Measurements from ENCODE around the gene NINJ1.

Gene NINJ1

DNA sequence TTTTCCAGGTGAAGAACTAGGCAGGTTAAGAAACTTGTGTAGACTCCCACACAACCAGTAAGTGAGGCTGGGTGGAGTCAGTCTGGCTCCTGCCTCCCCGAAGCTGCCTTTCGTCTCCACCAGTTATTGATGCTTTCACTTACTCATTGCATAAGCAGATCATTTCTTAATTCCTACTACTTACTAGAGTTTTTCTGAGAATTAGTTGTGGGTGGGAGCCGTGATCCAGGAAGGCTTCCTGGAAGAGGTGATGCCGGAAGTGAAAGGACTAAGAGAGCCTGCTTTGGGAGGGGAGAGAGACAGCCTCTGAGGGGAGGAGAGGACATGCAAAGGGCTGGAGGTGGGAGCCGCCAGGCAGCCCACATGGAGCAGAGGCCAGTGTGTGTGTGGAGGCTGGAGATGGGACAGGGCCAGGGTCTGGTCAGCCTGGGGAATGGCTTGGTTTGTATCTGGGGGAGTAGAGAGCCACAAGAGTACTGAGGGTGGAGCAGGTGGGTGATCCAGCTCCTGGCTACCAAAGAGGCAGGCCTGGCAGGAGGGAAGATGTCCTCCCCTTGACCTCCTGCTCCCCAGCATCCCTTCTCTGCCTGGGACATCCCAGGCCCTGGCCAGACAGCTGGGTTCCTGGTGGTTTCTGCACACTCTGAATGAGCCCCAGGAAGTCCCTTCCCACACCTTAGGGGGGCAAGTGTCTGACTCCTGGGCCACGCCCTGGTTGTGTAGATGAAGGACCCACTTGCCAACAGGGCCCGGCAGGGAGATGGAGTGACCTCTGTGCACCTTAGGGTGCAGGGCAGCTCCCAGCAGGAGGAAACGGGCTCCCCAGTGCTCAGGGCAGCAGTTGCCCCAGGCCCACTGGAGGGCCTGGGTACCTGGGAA is 50.2 kb downstream of the NINJ1 start:
- TF ChIP-seq, protein P1, sequence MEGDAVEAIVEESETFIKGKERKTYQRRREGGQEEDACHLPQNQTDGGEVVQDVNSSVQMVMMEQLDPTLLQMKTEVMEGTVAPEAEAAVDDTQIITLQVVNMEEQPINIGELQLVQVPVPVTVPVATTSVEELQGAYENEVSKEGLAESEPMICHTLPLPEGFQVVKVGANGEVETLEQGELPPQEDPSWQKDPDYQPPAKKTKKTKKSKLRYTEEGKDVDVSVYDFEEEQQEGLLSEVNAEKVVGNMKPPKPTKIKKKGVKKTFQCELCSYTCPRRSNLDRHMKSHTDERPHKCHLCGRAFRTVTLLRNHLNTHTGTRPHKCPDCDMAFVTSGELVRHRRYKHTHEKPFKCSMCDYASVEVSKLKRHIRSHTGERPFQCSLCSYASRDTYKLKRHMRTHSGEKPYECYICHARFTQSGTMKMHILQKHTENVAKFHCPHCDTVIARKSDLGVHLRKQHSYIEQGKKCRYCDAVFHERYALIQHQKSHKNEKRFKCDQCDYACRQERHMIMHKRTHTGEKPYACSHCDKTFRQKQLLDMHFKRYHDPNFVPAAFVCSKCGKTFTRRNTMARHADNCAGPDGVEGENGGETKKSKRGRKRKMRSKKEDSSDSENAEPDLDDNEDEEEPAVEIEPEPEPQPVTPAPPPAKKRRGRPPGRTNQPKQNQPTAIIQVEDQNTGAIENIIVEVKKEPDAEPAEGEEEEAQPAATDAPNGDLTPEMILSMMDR (IDR thresholded peaks at IDR 0.05; ENCODE audit: insufficient read depth, missing control alignments) = no peak
- FAIRE-seq = no peak
- DNase-seq (ENCODE audit: insufficient read length, low spot score) = peak; percentile 4

GRCh38 chr9:93082841-93083411 is 51.1 kb downstream of the NINJ1 start:
- TF ChIP-seq, protein P1 (IDR thresholded peaks at IDR 0.05; ENCODE audit: insufficient read depth, missing control alignments) = no peak
- DNase-seq (ENCODE audit: insufficient read length, low spot score) (peak; percentile 5), FAIRE-seq (no peak)

GRCh38 chr9:93081931-93082330 is 52.1 kb downstream of the NINJ1 start:
- FAIRE-seq = no peak
- no peak for DNase-seq (ENCODE audit: insufficient read length, low spot score)
- TF ChIP-seq, protein P1 (IDR thresholded peaks at IDR 0.05; ENCODE audit: insufficient read depth, missing control alignments) = no peak

GRCh38 chr9:93081081-93081529 is 52.9 kb downstream of the NINJ1 start:
- DNase-seq (ENCODE audit: insufficient read length, low spot score) = no peak
- FAIRE-seq = no peak
- TF ChIP-seq, protein P1 (IDR thresholded peaks at IDR 0.05; ENCODE audit: insufficient read depth, missing control alignments) = no peak

DNA sequence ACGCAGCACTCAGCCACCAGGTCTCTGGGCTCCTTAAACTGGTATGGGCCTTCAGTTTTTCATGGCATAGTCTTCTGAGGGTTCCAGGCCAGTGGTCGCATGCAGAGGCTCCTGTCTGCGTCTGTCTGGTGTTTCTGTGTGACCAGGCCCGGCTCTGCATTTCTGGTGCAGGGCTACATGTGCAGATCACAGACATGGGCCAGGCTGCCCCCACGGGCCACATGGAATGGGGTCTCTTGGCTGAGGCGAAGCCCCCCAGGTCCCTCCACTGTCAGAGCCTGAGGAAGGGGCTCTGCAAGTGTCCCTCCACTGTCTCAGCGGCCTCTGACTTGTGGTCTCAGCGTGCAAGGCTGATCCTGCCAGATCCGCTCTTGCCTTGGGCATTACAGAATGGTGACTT is 53.6 kb downstream of the NINJ1 start:
- DNase-seq (ENCODE audit: insufficient read length, low spot score) = no peak
- FAIRE-seq = no peak
- TF ChIP-seq, protein P1 (IDR thresholded peaks at IDR 0.05; ENCODE audit: insufficient read depth, missing control alignments) = no peak

DNA sequence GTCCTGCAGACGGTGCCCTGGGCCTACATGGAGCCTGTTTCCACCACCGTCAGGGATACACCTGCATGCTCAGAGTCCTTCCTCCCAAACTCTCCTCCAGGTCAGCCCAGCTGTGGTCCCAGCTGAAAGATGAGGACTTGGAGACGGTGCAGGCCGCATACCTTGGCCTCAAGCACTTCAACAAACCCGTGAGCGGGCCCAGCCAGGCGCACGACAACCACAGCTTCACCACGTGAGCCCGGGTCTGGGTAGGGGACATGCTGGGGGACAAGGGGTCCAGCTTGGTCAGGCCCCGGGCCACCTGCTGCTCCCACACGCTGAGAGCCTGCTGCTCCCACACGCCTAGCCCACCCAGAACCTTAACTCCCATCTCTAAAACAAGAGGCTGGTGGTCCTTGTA is 54.7 kb downstream of the NINJ1 start:
- DNase-seq (ENCODE audit: insufficient read length, low spot score) = no peak
- TF ChIP-seq, protein P1 (IDR thresholded peaks at IDR 0.05; ENCODE audit: insufficient read depth, missing control alignments) = no peak
- no peak for FAIRE-seq

DNA sequence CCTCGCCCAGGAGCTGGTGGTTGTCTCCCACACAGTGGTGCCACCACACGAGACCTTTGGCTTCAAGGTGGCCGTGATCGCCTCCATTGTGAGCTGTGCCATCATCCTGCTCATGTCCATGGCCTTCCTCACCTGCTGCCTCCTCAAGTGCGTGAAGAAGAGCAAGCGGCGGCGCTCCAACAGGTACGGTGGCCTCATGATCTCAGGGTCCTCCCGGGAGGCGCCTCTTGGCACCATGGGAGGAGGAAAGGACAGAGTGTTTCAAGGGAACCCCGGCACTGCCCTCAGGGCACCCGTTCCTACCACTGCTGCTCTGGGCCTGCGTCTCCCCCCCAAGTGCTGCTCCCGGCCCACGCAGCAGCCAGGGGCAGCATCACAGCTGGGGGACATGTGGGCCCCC is 56.2 kb downstream of the NINJ1 start:
- TF ChIP-seq, protein P1 (IDR thresholded peaks at IDR 0.05; ENCODE audit: insufficient read depth, missing control alignments) = no peak
- DNase-seq (ENCODE audit: insufficient read length, low spot score) (no peak), FAIRE-seq (no peak)

Data from D721Med (cell line).